Retinal pigment epithelial cell (primary cell): ENCODE results near the gene EFR3B.
"Not testable (repeated sequence)": the region's sequence is repeated elsewhere in the genome, so short reads cannot be mapped to it uniquely, and the experiment has no call there.

Experiments
- DNase-seq: peaks from one replicate; pipeline ENCODE4 v3.0.0-alpha.2; 2010; ENCODE audit warnings: low read depth
- H3K4me3 ChIP-seq: 2 replicates; pipeline ENCODE4 v1.5.1; 2011; ENCODE audit warnings: mild to moderate bottlenecking, low read length, control low read depth, moderate library complexity
- TF ChIP-seq, protein P1 (sequence below): conservative IDR thresholded peaks from 2 replicates; pipeline ENCODE4 v1.5.1; 2011; ENCODE audit warnings: low read depth, low read length, control low read depth, inconsistent platforms

EFR3B gene, protein sequence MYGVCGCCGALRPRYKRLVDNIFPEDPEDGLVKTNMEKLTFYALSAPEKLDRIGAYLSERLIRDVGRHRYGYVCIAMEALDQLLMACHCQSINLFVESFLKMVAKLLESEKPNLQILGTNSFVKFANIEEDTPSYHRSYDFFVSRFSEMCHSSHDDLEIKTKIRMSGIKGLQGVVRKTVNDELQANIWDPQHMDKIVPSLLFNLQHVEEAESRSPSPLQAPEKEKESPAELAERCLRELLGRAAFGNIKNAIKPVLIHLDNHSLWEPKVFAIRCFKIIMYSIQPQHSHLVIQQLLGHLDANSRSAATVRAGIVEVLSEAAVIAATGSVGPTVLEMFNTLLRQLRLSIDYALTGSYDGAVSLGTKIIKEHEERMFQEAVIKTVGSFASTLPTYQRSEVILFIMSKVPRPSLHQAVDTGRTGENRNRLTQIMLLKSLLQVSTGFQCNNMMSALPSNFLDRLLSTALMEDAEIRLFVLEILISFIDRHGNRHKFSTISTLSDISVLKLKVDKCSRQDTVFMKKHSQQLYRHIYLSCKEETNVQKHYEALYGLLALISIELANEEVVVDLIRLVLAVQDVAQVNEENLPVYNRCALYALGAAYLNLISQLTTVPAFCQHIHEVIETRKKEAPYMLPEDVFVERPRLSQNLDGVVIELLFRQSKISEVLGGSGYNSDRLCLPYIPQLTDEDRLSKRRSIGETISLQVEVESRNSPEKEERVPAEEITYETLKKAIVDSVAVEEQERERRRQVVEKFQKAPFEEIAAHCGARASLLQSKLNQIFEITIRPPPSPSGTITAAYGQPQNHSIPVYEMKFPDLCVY

DNA sequence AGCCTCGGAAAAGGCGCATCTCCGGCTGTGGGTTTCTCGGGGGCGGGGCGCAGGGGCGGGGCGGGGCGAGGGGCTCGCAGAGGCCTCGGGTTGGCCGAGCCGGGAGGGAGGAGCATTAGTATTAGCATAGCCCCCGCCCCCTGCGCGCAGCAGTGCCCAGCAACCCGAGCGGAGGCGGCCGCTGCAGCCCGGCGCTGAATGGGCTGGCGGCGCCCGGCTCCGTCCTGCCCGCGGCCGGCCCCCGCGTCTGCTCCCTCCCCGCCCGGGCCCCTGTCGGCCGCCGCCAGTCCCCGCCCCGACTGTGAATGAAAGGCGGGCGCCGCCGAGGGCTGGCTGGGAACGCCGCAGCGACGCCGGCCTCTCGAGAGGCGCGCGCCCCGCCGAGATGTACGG, at the start of gene EFR3B:
EFR3B (plus strand) TSS at position 149 of the 393 bp plus-strand sequence; CDS start at position 386, 237 bp downstream.
- H3K4me3 ChIP-seq, result peak within 1 kb of the TSS; percentile 74
- peak; percentile 80 for DNase-seq
- TF ChIP-seq, protein P1, sequence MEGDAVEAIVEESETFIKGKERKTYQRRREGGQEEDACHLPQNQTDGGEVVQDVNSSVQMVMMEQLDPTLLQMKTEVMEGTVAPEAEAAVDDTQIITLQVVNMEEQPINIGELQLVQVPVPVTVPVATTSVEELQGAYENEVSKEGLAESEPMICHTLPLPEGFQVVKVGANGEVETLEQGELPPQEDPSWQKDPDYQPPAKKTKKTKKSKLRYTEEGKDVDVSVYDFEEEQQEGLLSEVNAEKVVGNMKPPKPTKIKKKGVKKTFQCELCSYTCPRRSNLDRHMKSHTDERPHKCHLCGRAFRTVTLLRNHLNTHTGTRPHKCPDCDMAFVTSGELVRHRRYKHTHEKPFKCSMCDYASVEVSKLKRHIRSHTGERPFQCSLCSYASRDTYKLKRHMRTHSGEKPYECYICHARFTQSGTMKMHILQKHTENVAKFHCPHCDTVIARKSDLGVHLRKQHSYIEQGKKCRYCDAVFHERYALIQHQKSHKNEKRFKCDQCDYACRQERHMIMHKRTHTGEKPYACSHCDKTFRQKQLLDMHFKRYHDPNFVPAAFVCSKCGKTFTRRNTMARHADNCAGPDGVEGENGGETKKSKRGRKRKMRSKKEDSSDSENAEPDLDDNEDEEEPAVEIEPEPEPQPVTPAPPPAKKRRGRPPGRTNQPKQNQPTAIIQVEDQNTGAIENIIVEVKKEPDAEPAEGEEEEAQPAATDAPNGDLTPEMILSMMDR, result no peak

DNA sequence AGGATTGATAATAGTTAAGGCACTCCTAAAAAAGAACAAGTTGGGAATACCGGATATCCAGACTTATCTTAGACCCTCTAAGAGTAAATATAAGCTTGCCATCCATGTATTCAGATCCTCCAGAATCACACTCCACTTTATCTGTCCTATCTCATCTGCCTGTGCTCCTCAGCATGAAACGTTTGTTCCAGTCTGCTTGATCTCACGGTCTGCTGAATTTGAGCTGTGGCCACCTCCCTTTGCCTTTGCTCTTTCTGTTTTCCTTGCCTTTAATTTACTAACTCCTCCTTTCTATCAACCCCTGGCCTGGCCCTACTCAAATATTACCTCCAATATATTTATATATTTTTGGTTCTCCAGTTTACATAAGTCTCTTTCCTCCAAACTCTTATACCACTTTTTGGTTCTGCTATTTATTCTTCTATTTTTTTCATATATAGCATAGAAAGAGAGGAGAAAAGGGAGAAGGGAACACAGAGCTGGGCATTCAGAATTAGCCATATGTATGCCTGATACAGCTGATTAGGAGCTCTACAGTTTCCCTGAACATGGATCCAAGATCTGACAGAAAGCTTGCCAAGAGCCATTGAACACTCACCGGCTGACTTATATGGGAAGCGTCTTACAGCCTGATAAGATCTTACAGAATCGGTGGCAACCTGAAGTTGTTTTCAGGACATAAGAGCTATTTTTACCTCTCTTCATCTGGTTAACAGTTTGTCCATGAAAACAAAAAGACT, 48.3 kb upstream of the EFR3B start:
- DNase-seq, result no peak
- TF ChIP-seq, protein P1, result no peak
- no peak overlapping the region for H3K4me3 ChIP-seq

DNA sequence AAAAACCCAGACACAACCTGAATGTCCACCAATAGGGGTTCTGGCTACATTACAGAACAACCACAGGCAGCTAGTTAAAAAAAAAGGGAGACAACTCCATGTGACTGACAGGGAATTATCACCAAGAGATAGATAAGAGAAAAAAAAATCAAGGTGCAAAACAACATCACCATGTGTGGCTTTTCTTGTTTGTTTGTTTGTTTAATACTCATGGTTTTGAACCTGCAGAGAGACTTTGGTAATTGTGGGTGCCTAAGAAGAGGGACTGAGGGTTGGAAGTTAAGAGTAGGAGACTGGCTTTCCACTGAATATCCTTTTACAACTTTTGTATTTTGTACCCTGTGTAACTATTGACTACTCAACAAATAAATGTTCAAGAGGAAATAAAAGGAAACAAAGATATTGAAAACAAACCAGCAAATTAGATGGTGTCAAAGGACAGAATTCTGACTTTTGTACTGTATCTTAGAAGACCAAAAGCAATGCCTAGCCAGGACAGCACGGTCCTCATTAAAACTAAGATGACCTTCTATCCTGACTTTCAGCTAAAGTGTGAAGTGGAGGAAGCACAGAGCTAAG, 47.6 kb upstream of the EFR3B start:
- TF ChIP-seq, protein P1, result no peak
- H3K4me3 ChIP-seq, result no peak overlapping the region
- DNase-seq, result no peak

DNA sequence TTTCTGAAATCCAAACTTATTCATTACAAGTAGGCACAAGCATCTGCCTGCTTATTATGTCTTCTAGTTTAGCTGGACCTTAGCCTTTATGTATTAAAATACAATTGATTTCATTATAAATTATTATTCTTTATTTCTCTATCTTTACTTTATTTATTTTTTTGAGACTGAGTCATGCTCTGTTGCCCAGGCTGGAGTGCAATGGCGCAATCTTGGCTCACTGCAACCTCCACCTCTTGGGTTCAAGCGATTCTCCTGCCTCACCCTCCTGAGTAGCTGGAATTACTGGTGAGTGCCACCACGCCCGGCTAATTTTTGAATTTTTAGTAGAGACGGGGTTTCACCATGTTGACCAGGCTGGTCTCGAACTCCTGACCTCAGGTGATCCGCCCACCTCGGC, 42.8 kb upstream of the EFR3B start:
- not testable (repeated sequence) for H3K4me3 ChIP-seq

DNA sequence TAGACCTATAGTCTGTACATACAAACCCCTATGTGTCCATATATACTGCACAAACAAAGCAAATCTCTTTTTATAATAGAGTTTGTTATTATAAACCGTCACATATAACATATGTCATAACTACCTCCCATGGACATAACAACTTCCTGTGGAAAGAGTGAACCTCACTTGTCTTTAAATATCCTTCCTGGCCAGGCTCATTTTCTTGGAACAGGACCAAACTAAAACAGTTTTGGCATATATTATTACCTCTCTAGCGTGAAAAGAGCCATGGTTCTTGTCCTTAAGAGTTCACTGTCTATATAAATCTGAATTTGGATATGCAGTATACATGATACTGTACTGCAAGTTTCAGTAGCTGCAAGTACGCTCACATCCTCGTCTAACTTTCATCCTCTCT, 41.8 kb upstream of the EFR3B start:
- TF ChIP-seq, protein P1, result no peak
- no peak overlapping the region for H3K4me3 ChIP-seq
- no peak for DNase-seq

More for the DNA sequence above, 42.8 kb upstream of the EFR3B start:
- DNase-seq, result not testable (repeated sequence)

DNA sequence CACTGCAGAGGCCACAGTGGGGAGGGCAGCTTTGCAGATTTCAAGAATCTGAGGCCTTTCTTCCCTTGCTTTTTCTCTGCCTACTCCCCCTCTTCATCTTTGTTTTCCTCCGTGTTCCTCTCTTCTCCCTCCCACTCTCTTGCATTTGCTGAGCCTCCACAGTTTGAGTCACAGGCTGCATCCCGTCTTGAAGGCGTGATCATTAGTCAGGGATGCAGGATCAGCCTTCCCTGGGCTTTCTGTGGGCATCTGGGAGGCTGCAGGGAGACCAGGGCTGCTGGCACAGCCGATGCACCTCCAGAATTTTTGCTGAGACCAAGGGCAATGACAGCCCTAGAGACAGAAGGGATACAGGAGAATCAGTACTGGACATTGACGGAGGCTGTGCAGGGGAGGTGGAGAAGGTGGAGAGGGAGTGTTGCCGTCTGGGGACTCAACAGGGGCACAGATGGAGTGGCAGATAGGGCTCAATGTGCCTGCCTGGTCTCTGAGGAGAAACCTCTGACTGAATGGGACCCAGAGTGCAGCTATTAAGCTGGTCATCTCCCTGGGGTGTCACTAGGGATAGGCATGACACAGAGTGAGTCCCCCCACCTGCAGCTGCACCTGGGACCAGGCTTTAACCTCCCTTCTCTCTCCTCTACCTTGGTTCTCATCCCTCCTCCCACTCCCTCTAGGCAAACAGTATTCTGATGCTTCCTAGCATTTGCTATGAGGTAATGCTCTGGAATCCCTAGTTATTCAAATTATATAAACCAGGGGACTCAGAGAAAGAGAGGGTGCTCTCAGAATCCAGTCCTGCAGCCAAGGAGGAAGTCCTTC, 41.2 kb upstream of the EFR3B start:
- no peak for DNase-seq
- H3K4me3 ChIP-seq, result no peak overlapping the region
- TF ChIP-seq, protein P1, result no peak
